Measurements from ENCODE around the gene RIMKLA. TPM values are rescaled to one million over a fixed set of nuclear protein-coding genes. Genes with fewer than 3 reads are reported as not detected.

RIMKLA gene
- 0.65 TPM for polyA plus RNA-seq (ENCODE audit: insufficient read length)
- long read RNA-seq, donor 1, full-length matches to known transcripts: 1 of 1 reads
- long read RNA-seq, donor 1, partial matches to known transcripts: 0 of 1 reads
- long read RNA-seq, donor 1, other reads (novel, unspliced or antisense): 0 of 1 reads
- long read RNA-seq, donor 2, full-length matches to known transcripts: 1 of 1 reads
- long read RNA-seq, donor 2, partial matches to known transcripts: 0 of 1 reads
- long read RNA-seq, donor 2, other reads (novel, unspliced or antisense): 0 of 1 reads
- long read RNA-seq, donor 3: 0 reads
- long read RNA-seq, donor 4: 0 reads
- long read RNA-seq, donor 5: 0 reads
- long read RNA-seq, donor 6, full-length matches to known transcripts: 1 of 1 reads
- long read RNA-seq, donor 6, partial matches to known transcripts: 0 of 1 reads
- long read RNA-seq, donor 6, other reads (novel, unspliced or antisense): 0 of 1 reads
- long read RNA-seq, donor 7, full-length matches to known transcripts: 1 of 1 reads
- long read RNA-seq, donor 7, partial matches to known transcripts: 0 of 1 reads
- long read RNA-seq, donor 7, other reads (novel, unspliced or antisense): 0 of 1 reads
- long read RNA-seq, donor 8: 0 reads

DNA sequence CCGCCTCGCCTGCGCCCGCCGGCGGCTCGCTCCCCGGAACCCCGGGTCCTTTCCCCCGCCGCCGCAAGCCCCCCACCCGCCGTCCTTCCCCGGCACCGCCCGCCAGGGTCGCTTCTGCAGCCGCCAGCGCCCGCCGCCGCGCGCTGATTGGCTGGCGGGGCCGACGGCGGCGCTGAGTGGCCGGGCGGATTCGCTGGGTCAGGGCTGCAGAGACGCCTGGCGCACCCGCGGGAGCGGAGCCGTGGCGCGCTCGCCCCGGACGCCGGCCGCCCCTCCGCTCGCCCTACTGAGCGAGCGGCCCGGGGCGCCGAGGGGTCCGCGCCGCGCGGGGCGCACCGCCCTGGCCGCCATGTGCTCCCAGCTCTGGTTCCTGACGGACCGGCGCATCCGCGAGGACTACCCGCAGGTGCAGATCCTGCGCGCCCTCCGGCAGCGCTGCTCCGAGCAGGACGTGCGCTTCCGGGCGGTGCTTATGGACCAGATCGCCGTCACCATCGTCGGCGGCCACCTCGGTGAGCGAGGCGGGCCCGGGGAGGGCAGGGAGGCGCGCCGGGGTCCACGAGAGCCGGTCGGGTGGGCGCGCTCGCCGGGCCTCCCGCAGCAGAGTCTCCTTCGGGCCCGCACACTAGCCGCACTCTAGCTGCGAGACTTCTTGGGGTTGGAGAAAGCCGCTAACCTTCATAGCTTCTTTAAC is at the start of gene RIMKLA:
Gene RIMKLA, plus strand, starts transcription at position 207 of the 694 bp plus-strand sequence. Its CDS starts 143 bp downstream, at position 350.
- peak; percentile 44 for DNase-seq

- no peak for DNase-seq
Observed at GRCh38 chr1:42332877-42333276, 47.7 kb upstream of the RIMKLA start.

- DNase-seq: no peak
Observed at GRCh38 chr1:42333662-42334239, 46.8 kb upstream of the RIMKLA start.

DNA sequence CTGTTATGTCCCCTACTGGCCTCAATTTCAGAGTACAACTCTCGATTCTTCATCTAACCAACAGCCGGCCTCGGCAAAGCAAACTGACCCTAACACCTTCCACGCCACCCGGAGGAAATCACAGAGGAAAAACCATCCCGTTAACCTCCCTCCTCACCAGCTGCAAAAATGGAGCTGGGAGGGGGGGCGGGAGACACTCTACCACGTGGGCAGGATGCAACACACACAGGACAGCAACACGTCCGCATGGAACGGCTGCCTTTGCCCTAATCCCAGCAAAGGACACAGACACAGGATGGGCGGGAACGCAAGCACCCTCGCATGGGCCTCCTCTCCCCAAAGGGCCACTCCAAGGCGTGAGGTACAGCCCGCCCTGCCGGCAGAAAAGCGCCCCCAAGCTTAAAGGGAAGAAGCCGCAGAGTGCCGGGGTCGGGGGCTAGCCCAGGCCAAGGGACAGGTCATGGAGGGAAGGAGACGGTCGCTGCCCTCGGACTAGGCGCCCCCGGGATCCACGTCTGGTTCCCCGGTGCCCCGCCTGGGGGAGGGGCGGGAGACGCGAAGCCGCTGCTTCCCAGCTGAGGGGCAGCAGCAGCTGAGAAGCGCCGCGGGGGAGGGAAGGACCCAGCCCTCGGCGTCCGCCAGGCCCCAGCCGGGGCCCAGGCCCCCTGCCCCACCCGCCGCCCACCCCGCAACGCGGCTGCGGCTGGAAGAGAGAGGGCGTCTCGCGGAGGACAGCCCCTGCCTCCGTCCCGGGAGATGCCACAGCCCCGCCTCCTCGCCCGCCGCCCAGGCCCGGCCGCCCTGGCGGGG is 46.1 kb upstream of the RIMKLA start:
- DNase-seq: no peak

- peak; percentile 95 for DNase-seq
Observed at GRCh38 chr1:42335050-42335808, 45.4 kb upstream of the RIMKLA start, which contains the start of gene FOXJ3. TSS of gene FOXJ3 (minus strand) at chr1:42335235. CDS start at chr1:42311093, 24,142 bp downstream.

- no peak for DNase-seq
Observed at GRCh38 chr1:42335809-42336518, 44.6 kb upstream of the RIMKLA start.

- DNase-seq: no peak
Observed at GRCh38 chr1:42336978-42337377, 43.6 kb upstream of the RIMKLA start.

- no peak for DNase-seq
Observed at GRCh38 chr1:42340093-42340492, 40.5 kb upstream of the RIMKLA start.

DNA sequence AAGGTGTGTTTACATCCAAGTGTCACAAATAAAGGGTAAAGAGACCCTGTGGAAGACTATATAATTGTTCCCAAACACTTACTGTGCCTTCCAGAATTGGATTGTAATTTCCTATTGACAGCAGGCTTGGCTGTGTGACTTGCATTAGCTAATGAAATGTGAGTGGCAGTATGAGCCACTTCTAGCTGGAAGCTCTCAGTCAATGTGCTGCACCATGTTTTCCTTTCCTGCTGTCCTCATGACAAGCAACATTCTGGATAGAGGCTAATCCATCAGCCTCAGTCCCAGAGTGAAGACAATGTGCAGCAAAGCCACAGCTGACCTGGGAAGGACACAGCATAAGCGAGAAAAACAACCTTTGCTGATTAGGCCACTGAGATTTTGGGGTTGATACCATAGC is 39.7 kb upstream of the RIMKLA start:
- no peak for DNase-seq

- no peak for DNase-seq
Observed at GRCh38 chr1:42343049-42343448, 37.5 kb upstream of the RIMKLA start.

GRCh38 chr1:42348498-42348897 is 32.1 kb upstream of the RIMKLA start:
- DNase-seq: no peak

DNA sequence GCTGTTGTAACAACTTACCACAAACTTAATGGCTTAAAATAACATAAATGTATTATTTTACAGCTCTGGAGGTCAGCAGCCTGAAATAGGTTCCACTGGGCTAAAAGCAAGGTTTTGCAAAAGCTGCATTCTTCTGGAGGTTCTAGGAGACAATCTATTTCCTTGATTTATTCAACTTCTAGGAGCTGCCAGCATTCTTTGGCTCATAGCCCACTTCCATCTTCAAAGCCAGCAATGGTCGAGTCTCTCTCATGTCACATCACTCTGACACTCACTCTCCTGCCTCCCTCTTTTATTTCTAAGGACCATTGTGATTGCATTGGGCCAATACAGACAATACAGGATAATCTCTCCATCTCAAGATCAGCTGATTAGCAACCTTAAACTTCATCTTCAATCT is 30.5 kb upstream of the RIMKLA start:
- no peak for DNase-seq

DNA sequence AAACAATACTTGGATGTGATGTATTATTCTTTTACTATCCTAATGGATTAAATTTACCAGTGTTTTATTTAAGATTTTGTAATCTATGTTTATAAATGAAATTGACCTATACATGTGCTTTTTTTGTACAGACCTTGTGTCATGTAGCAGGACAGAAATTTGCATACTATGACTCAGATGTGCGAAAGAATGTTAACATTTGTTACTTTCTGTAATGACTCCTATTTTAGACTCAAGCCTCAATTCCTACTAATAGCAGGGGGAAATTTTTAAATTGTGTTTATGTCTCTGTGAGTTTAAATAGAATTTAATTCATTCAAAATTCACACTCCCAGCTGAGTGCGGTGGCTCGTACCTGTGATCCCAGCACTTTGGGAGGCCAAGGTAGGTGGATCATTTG is 21.8 kb upstream of the RIMKLA start:
- no peak for DNase-seq

DNA sequence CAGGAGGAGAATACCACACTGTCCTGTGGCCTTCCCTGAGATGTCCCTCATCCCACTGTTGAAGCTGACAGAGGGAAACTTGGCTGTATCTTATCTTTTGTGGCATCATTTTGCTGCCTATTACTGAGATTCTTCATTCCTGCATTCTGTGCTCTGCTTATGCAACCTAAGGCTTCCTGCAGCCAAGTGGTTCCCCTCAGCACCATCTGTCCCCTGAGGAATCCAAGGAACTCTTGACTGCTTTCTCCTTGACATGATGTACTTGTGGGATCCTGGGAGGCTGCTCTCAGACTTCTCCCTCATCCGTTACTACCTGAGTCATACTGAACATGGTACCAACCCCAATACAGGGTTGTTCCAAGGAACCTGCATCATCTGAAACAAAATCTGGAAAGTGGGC is 21.1 kb upstream of the RIMKLA start:
- DNase-seq: no peak

DNA sequence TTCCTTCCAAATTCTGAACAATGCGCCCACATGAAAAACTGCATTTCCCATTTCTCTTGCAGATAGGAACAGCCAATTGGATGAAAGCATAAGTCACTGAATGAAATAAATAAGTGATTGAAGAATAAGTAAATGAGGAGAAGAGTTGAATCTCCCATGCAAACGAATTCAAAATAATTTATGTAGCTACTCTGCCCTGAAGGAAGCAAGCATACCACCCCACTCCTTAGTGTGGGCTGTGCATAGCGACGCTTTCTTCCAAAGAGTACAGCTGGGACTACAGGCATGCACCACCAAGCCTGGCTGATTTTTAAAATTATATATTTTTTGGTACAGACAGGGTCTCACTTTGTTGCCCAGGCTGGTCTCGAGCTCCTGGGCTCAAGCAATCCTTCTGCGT is 16.5 kb upstream of the RIMKLA start:
- DNase-seq: no peak

DNA sequence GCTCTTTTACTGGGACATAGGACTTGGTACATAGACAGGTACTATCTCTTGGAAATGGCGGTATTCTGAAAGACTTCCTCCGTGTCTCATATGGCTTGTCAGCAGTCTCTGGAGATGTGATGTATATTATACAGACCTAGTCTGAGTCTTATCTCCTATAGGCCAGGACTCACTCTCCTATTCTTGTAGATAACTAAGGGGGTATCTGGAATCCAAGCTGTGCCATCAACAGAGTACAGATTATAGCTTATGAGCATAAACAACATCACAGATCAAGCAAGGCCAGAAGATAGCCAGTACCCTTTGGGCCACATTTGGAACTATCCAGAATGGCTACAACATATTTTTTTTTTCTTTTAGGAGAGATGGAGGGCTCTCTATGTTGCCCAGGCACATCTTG is 16.1 kb upstream of the RIMKLA start:
- DNase-seq: no peak

DNA sequence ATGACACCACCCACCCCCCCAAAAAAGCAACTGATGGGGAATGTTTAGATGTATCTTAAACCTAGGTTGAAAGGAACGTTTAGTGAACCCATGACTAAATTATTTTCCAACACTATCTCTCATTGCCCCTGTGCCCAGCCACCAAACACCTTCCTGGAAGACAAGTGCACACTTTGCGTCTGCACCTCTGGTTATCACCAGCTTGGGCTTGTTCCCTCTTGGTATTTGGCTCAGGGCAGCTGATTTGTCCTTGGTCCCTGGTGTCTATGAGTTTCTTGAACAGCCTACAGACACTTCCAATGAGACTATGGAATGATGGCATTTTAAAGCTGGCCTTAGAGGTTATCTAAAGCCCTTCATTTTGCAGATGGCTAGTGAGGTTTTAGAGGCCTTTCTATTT is 15.5 kb upstream of the RIMKLA start:
- no peak for DNase-seq

DNA sequence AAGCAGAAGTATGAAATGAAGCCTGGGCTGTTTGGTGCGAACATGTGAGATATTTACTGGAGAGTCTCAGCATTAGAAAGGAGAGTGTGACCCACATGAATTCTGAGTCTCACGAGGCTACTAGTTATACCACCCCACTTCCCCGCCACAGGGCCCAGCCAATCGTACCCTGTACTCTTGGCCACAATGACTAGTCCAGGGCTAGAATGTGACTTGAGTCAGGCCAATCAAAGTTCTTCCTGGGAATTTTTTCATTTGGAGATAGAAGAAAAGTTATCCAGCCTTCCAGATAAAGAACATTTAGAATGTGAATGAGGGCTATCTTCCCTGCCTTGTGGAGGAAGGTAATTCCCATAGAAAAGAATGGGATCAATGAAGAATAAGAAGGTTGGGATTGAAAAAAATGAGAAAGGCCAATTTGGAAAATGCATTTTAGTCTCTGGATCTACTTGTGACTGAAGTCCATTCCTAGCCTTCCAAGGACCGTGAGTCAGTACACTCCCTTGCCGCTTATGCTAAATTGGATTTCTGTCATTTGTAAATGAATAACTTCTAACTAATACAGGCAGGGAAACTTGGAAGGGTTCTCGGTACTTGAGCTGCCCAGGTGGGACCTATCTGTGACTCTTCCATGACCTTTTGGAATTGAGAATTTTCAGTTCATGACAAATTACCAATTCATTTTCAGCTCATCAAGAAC is 12.3 kb upstream of the RIMKLA start:
- DNase-seq: peak; percentile 3

DNA sequence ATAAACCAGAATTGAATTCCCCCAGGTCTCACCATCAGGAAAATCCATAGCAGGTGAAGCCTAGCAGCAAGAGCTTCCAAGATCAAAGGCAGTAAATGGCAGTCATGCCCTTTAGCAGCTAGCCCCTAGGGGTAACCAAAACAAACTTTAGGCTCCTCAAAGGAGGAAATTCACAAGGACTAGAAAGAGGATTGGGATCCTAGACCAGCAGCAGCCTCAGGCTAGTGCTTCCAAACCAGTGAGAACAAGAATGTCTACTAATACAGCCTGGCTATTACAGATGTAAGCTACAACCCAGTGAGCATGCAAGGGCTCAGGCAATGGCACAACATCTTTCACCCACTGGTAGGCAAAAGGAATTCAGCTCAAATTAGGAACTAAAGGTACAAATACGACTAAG is 11.1 kb upstream of the RIMKLA start:
- DNase-seq: no peak
